ENCODE results near the gene ANKRD33B. TPM values are rescaled to one million over a fixed set of nuclear protein-coding genes. Genes with fewer than 3 reads are reported as not detected.

ANKRD33B gene
- total and polyA plus RNA-seq, 10 donors: 2.0 to 37.8 (median 24.6) TPM

GRCh38 chr5:10525124-10525495 is 38.8 kb upstream of the ANKRD33B start:
- Histone ChIP-seq H3K27ac (no peak overlapping the region), H3K4me3 (no peak overlapping the region), H3K4me1 (peaks cover 0 to 5% (median 0%) of the 10 kb centered on the region in 6 donors), H3K27me3 (replicated peaks in 1 of 7) (no peaks in the 10 kb centered on the region), H3K36me3 (no peaks in the 10 kb centered on the region), H3K9me3 (peaks cover 0 to 12% (median 6%) of the 10 kb centered on the region in 8 donors)
- DNase-seq: no peak
- intact Hi-C loops (cut with DNase I; ENCODE audit: low total_unique reads): no loop called here
- TF ChIP-seq CTCF (IDR thresholded peaks at IDR 0.05 in 8 of 11, conservative IDR thresholded peaks at IDR 0.05 in 3 of 11): no peak
- no peak for TF ChIP-seq POLR2AphosphoS5 (IDR thresholded peaks at IDR 0.05)
- no peak for TF ChIP-seq POLR2A (IDR thresholded peaks at IDR 0.05)
- 49 to 77% (median 62%) methylated on average over 4 of the region's 4 CpGs for WGBS, 5 donors

- 74 to 83% (median 77%) methylated on average over 11 of the region's 11 CpGs for WGBS, 5 donors
- Histone ChIP-seq H3K36me3 (no peaks in the 10 kb centered on the region), H3K27ac (no peak overlapping the region), H3K9me3 (peaks cover 0 to 7% (median under 1%) of the 10 kb centered on the region in 8 donors), H3K4me3 (no peak overlapping the region), H3K27me3 (replicated peaks in 1 of 7) (no peaks in the 10 kb centered on the region), H3K4me1 (peaks cover 0 to 5% (median 0%) of the 10 kb centered on the region in 6 donors)
- no peak for TF ChIP-seq POLR2AphosphoS5 (IDR thresholded peaks at IDR 0.05)
- no peak for TF ChIP-seq CTCF (IDR thresholded peaks at IDR 0.05 in 8 of 11, conservative IDR thresholded peaks at IDR 0.05 in 3 of 11)
- no peak for TF ChIP-seq POLR2A (IDR thresholded peaks at IDR 0.05)
- no peak for DNase-seq
- intact Hi-C loops (cut with DNase I; ENCODE audit: low total_unique reads): no loop called here
Measured at GRCh38 chr5:10527281-10527950, 36.5 kb upstream of the ANKRD33B start.

DNA sequence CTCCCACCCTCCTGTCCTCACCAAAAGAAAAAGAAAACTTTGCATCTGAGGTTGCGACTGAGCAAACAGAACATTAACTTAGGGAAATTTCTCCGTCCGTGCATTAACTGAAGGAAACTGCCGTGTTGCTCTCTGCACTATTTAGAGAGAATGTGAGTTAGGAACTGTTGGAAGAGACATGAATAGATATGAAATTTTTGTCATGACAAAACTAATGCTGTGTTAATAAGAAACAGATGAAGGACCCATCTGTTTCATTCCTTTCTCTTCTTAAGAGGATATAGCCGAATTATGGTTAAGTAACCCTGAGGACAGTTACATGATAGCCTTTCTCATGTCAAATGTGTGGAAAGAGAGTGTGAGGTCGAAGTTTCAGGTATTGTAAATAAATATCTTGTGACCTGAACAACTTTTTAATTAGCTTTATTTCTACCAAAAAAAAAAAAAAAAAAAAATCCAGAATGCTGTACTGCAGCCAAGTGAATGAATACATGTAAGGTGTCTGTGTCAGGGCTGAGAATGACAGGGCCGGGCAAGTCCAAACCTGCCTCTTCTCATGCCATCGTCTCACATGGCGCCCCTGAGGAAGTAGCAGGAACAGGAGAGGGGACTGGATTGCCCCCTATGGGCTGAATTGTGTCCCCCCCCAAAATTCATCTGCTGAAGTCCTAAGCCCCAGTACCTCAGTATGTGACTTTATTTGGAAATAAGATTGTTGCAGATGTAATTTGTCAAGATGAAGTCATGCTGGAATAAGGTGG is 35.6 kb upstream of the ANKRD33B start:
- intact Hi-C loops (cut with DNase I; ENCODE audit: low total_unique reads): no loop called here
- Histone ChIP-seq H3K27me3 (replicated peaks in 1 of 7) (peaks cover 0 to 7% (median 0%) of the 10 kb centered on the region in 7 donors), H3K27ac (no peak overlapping the region), H3K4me1 (peaks cover 0 to 11% (median 0%) of the 10 kb centered on the region in 6 donors), H3K9me3 (peaks cover 0 to 4% (median 0%) of the 10 kb centered on the region in 8 donors), H3K4me3 (no peak overlapping the region), H3K36me3 (no peaks in the 10 kb centered on the region)
- no peak for DNase-seq
- 72 to 88% (median 79%) methylated on average over 9 of the region's 9 CpGs for WGBS, 5 donors
- TF ChIP-seq CTCF (IDR thresholded peaks at IDR 0.05 in 8 of 11, conservative IDR thresholded peaks at IDR 0.05 in 3 of 11) (no peak), POLR2AphosphoS5 (IDR thresholded peaks at IDR 0.05) (no peak), POLR2A (IDR thresholded peaks at IDR 0.05) (no peak)

GRCh38 chr5:10528827-10529226 is 35.0 kb upstream of the ANKRD33B start:
- Histone ChIP-seq H3K27me3 (replicated peaks in 1 of 7) (peaks cover 0 to 13% (median 0%) of the 10 kb centered on the region in 7 donors), H3K4me3 (no peak overlapping the region), H3K36me3 (no peaks in the 10 kb centered on the region), H3K9me3 (no peaks in the 10 kb centered on the region), H3K4me1 (peaks cover 0 to 17% (median 0%) of the 10 kb centered on the region in 6 donors), H3K27ac (no peak overlapping the region)
- intact Hi-C loops (cut with DNase I; ENCODE audit: low total_unique reads): no loop called here
- WGBS, 5 donors: 65 to 89% (median 85%) methylated on average over 1 of the region's 1 CpG
- DNase-seq: no peak
- TF ChIP-seq POLR2A (IDR thresholded peaks at IDR 0.05): no peak
- no peak for TF ChIP-seq POLR2AphosphoS5 (IDR thresholded peaks at IDR 0.05)
- no peak for TF ChIP-seq CTCF (IDR thresholded peaks at IDR 0.05 in 8 of 11, conservative IDR thresholded peaks at IDR 0.05 in 3 of 11)
